Left renal pelvis (tissue), 4 donors: ENCODE data around the gene ZRANB3. TPM values are rescaled to one million over a fixed set of nuclear protein-coding genes. Genes with fewer than 3 reads are reported as not detected.
A peak's percentile ranks its signal among the peaks of the same experiment; 100 is the strongest.
"Not testable (repeated sequence)": the region's sequence is repeated elsewhere in the genome, so short reads cannot be mapped to it uniquely, and the experiment has no call there.

ENCODE experiments used
- DNase-seq, 4 donors: peaks; one replicate each; pipeline ENCODE4 v3.0.0-alpha.2; 2013; ENCODE audit warnings: low read depth in 4 of 4, low spot score in 3 of 4
- polyA plus RNA-seq, 4 donors: library from polyadenylated mRNA; unstranded; fragments of 120-200 nt; gene quantifications; one replicate each; pipeline ENCODE4 v1.2.1, GENCODE V29; 2013; ENCODE audit not compliant: insufficient read length in 4 of 4

The ZRANB3 gene
- polyA plus RNA-seq, 4 donors = 6.8 to 11.2 (median 9.0) TPM

DNA sequence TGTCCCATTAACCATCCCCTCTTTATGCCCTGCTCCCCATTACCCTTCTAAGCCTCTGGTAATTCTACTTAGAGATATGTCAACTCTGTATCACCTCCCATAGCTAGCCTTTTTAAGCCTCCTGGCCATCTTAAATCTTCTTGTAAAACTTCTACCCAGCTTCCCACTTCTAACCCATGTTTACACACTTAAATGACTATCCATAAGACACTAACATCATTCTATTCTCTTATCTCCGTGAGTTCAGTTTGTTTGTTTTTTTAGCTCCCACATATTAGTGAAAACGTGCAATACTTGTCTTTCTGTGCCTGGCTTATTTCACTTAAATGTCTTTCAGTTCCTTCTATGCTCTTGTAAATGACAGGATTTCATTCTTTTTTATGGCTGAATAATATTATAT lies 436.5 kb downstream of the ZRANB3 start:
- no peak for DNase-seq

- DNase-seq = peak in 1 of 4 donors; percentile 0
Measured at GRCh38 chr2:135093670-135094330, 437.2 kb downstream of the ZRANB3 start.

DNA sequence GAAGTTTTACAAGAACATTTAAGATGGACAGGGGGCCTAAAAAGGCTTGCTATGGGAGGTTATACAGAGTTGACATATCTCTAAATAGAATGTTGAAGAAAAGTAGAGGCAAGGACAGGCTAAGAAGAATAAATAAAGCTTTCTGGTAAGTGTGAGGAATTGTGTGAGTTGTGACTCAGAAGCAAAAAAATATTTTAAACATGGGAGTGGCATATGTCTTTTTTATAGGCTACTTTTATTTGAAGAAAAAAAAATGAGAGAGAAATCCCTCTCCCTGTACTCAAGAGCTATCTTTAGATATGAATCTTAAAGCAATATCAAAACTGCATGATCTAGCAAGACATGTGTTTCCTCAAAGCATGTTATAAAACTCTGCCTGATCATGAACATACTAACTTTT lies 437.8 kb downstream of the ZRANB3 start:
- no peak for DNase-seq

GRCh38 chr2:135091681-135092080 lies 439.3 kb downstream of the ZRANB3 start:
- no peak for DNase-seq

DNA sequence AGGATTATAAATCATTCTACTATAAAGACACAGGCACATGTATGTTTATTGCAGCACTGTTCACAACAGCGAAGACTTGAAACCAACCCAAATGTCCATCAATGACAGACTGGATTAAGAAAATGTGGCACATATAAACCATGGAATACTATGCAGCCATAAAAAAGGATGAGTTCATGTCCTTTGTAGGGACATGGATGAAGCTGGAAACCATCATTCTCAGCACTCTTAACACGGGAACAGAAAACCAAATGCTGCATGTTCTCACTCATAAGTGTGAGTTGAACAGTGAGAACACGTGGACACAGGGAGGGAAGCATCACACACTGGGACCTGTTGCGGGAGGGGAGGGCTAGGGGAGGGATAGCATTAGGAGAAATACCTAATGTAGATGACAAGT lies 441.4 kb downstream of the ZRANB3 start:
- not testable (repeated sequence) for DNase-seq

Other genes starting within 250 kb of the ZRANB3 start
- 10 to 100 TPM; 27.5 to 40.4 (median 37.6) TPM for gene R3HDM1, start 266 bp upstream of the ZRANB3 start, polyA plus RNA-seq
- gene UBXN4, start 210.6 kb upstream of the ZRANB3 start, polyA plus RNA-seq = 100 to 1,000 TPM; 136 to 174 (median 158) TPM